ENCODE data around the gene DNAH9.

- TF ChIP-seq CTCF (IDR thresholded peaks at IDR 0.05 in 4 of 5, conservative IDR thresholded peaks at IDR 0.05 in 1 of 5) = no peak
- no peak for TF ChIP-seq POLR2A (IDR thresholded peaks at IDR 0.05)
Measured at GRCh38 chr17:11601661-11602060, 3.4 kb downstream of the DNAH9 start.

All from gastrocnemius medialis (tissue), 4 donors.